Measurements from ENCODE around the gene CFAP74. TPM values are rescaled to one million over a fixed set of nuclear protein-coding genes. Genes with fewer than 3 reads are reported as not detected.
A peak's percentile ranks its signal among the peaks of the same experiment; 100 is the strongest.

The CFAP74 gene
- polyA plus RNA-seq, 1 donor from 2014 or later, result 0.22 TPM

DNA sequence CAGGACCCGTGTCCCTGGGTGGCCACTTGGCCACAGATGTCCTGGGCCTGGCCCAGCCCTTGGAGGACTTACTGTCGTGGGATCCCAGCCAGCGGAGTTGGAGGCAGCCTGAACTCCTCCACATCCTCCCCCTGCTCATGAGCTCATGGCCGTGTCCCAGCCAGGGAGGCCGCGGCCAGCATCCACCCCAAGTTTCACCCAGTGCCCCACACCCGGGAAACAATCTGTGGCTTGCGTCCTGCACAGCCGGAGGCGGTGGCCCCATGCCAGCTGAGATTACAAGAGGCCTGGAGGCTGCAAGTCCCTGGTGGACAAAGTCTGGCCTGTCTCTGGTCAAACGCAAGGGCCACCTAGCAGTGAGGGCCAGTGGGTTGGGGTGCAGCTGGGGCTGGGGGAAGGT is 57.0 kb downstream of the CFAP74 start:
- no peak for TF ChIP-seq MXI1 (conservative IDR thresholded peaks at IDR 0.05; ENCODE audit: poor library complexity, severe bottlenecking)
- no peak for TF ChIP-seq SMC3 (conservative IDR thresholded peaks at IDR 0.05; ENCODE audit: poor library complexity)
- TF ChIP-seq, protein P1, sequence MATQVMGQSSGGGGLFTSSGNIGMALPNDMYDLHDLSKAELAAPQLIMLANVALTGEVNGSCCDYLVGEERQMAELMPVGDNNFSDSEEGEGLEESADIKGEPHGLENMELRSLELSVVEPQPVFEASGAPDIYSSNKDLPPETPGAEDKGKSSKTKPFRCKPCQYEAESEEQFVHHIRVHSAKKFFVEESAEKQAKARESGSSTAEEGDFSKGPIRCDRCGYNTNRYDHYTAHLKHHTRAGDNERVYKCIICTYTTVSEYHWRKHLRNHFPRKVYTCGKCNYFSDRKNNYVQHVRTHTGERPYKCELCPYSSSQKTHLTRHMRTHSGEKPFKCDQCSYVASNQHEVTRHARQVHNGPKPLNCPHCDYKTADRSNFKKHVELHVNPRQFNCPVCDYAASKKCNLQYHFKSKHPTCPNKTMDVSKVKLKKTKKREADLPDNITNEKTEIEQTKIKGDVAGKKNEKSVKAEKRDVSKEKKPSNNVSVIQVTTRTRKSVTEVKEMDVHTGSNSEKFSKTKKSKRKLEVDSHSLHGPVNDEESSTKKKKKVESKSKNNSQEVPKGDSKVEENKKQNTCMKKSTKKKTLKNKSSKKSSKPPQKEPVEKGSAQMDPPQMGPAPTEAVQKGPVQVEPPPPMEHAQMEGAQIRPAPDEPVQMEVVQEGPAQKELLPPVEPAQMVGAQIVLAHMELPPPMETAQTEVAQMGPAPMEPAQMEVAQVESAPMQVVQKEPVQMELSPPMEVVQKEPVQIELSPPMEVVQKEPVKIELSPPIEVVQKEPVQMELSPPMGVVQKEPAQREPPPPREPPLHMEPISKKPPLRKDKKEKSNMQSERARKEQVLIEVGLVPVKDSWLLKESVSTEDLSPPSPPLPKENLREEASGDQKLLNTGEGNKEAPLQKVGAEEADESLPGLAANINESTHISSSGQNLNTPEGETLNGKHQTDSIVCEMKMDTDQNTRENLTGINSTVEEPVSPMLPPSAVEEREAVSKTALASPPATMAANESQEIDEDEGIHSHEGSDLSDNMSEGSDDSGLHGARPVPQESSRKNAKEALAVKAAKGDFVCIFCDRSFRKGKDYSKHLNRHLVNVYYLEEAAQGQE (IDR thresholded peaks at IDR 0.05; ENCODE audit: borderline replicate concordance), result no peak
- TF ChIP-seq EZH2 (IDR thresholded peaks at IDR 0.05; ENCODE audit: borderline replicate concordance, insufficient read depth, low read length, poor library complexity, severe bottlenecking), result no peak
- TF ChIP-seq RAD21 (conservative IDR thresholded peaks at IDR 0.05), result no peak
- TF ChIP-seq POLR2AphosphoS5 (IDR thresholded peaks at IDR 0.05), result no peak

DNA sequence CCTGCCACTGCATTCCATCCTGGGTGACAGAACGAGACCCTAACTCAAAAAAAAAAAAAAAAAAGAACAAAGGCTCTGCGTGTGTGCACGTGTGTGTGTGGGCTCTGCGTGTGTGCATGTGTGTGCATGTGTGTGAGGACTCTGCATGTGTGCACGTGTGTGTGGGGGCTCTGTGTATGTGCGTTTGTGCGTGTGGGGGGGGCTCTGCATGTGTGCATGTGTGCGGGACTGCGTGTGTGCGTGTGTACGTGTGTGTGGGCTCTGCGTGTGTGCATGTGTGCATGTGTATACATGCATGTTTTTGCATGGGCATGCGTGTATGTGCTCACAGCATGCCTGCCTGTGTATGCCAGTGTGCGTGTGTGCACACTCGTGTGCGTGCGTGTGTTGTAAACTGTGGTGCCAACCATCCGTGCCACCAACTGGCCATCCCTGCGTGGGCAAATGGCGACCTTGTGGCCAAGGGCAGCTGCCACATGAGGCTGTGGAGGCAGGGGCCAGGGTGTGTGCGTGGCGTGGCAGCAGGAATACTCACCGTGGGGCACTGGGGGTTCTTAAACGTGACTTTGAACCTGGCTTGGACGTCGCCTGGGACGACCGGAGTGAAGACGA is 57.7 kb downstream of the CFAP74 start:
- H3K27me3 ChIP-seq (ENCODE audit: insufficient read depth, low read depth, low read length), result no peaks in the 10 kb centered on the region
- H3K79me2 ChIP-seq (replicated peaks; ENCODE audit: insufficient read depth, low read length), result no peaks in the 10 kb centered on the region
- no peak overlapping the region for H3K4me3 ChIP-seq (ENCODE audit: low read length)
- H2AFZ ChIP-seq (ENCODE audit: low read depth, low read length), result no peak overlapping the region
- no peaks in the 10 kb centered on the region for H3F3A ChIP-seq (ENCODE audit: insufficient read depth, low read length, poor library complexity, severe bottlenecking)
- no peaks in the 10 kb centered on the region for H3K9me2 ChIP-seq (ENCODE audit: insufficient read depth, low read length)
- H3K4me2 ChIP-seq (ENCODE audit: low read length), result no peak overlapping the region
- H4K20me1 ChIP-seq (ENCODE audit: insufficient read depth), result no peaks in the 10 kb centered on the region
- TF ChIP-seq EP300 (conservative IDR thresholded peaks at IDR 0.05; ENCODE audit: poor library complexity, severe bottlenecking), result no peak
- H3K9ac ChIP-seq (ENCODE audit: low read length), result no peak overlapping the region
- H3K27ac ChIP-seq (ENCODE audit: low read length), result no peak overlapping the region
- H3K9me3 ChIP-seq (ENCODE audit: low read length), result no peaks in the 10 kb centered on the region
- no peaks in the 10 kb centered on the region for H3K36me3 ChIP-seq (ENCODE audit: insufficient read depth, low read length)

More for the DNA sequence above, 57.0 kb downstream of the CFAP74 start:
- Histone ChIP-seq H3K9ac (ENCODE audit: low read length) (no peak overlapping the region), H3K27ac (ENCODE audit: low read length) (no peak overlapping the region), H2AFZ (ENCODE audit: low read depth, low read length) (no peak overlapping the region), H3K9me3 (ENCODE audit: low read length) (no peaks in the 10 kb centered on the region), H3F3A (ENCODE audit: insufficient read depth, low read length, poor library complexity, severe bottlenecking) (no peaks in the 10 kb centered on the region), H3K9me2 (ENCODE audit: insufficient read depth, low read length) (no peaks in the 10 kb centered on the region), H3K79me2 (replicated peaks; ENCODE audit: insufficient read depth, low read length) (no peaks in the 10 kb centered on the region), H3K36me3 (ENCODE audit: insufficient read depth, low read length) (no peaks in the 10 kb centered on the region), H3K27me3 (ENCODE audit: insufficient read depth, low read depth, low read length) (no peaks in the 10 kb centered on the region), H3K4me2 (ENCODE audit: low read length) (no peak overlapping the region), H4K20me1 (ENCODE audit: insufficient read depth) (no peaks in the 10 kb centered on the region), H3K4me3 (ENCODE audit: low read length) (no peak overlapping the region)

- Histone ChIP-seq H2AFZ (ENCODE audit: low read depth, low read length) (no peak overlapping the region), H3K4me2 (ENCODE audit: low read length) (no peak overlapping the region), H3K9ac (ENCODE audit: low read length) (no peak overlapping the region), H3K9me3 (ENCODE audit: low read length) (no peaks in the 10 kb centered on the region), H3K79me2 (replicated peaks; ENCODE audit: insufficient read depth, low read length) (no peaks in the 10 kb centered on the region), H3K36me3 (ENCODE audit: insufficient read depth, low read length) (no peaks in the 10 kb centered on the region), H3F3A (ENCODE audit: insufficient read depth, low read length, poor library complexity, severe bottlenecking) (no peaks in the 10 kb centered on the region), H3K4me3 (ENCODE audit: low read length) (peak overlapping the region; percentile 37), H3K27ac (ENCODE audit: low read length) (no peak overlapping the region), H3K9me2 (ENCODE audit: insufficient read depth, low read length) (no peaks in the 10 kb centered on the region), H3K27me3 (ENCODE audit: insufficient read depth, low read depth, low read length) (no peaks in the 10 kb centered on the region), H4K20me1 (ENCODE audit: insufficient read depth) (no peaks in the 10 kb centered on the region)
- TF ChIP-seq RAD21 (conservative IDR thresholded peaks at IDR 0.05), result peak; percentile 69
- TF ChIP-seq, protein P1 (IDR thresholded peaks at IDR 0.05; ENCODE audit: borderline replicate concordance), result no peak
- TF ChIP-seq SMC3 (conservative IDR thresholded peaks at IDR 0.05; ENCODE audit: poor library complexity), result peak; percentile 77
- TF ChIP-seq CTCF (IDR thresholded peaks at IDR 0.05; ENCODE audit: poor library complexity, severe bottlenecking), result peak; percentile 83
Measured at GRCh38 chr1:1943834-1944570, 59.6 kb downstream of the CFAP74 start.

All from neural cell (in vitro differentiated cells).